ENCODE data around the gene SFT2D3. TPM values are rescaled to one million over a fixed set of nuclear protein-coding genes. Genes with fewer than 3 reads are reported as not detected.
A peak's percentile ranks its signal among the peaks of the same experiment; 100 is the strongest.

Gene SFT2D3
- total RNA-seq, 1 donor from 2014 or later, result 6.4 TPM

DNA sequence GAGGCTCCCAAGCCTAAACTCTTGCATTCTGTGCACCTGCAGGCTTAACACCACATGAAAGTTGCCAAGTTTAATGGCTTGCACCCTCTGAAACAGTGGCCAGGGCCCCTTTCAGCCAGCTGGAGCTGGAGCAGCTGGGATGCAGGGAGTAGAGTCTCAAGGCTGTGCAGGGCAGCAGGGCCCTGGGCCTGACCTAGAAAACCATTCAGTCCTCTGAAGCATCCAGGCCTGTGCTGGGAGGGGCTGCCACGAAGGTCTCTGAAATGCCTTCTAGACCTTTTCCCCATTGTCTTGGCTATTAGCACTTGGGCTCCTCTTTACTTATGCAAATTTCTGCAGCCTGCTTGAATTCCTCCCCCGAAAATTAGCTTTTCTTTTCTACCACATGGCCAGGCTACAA, 10.6 kb upstream of the SFT2D3 start:
- Mint-ChIP-seq H3K27ac (ENCODE audit: unreplicated experiment) (no peak overlapping the region), H3K27me3 (ENCODE audit: unreplicated experiment) (no peaks in the 10 kb centered on the region)
- DNase-seq, result no peak

DNA sequence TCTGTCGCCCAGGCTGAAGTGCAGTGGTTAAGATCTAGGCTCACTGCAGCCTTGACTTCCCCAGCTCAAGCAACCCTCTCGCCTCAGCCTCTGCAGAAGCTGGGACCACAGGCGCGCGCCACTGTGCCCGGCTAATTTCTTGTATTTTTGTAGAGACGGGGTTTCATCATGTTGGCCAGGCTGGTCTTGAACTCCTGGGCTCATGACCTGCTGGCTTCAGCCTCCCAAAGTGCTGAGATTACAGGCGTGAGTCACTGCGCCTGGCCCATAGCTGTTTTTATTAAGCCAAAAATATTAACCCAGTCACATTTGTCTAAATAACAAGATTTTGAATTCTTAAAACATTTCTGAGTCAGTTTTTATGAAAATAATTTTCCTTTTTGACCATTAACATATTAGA, 6.3 kb upstream of the SFT2D3 start:
- Mint-ChIP-seq H3K27me3 (ENCODE audit: unreplicated experiment) (peaks cover 2% of the 10 kb centered on the region), H3K27ac (ENCODE audit: unreplicated experiment) (no peak overlapping the region), H3K4me3 (ENCODE audit: unreplicated experiment) (no peak overlapping the region), H3K9me3 (ENCODE audit: unreplicated experiment) (peaks cover 9% of the 10 kb centered on the region), H3K36me3 (ENCODE audit: unreplicated experiment) (peaks cover 11% of the 10 kb centered on the region), H3K4me1 (ENCODE audit: low read depth, unreplicated experiment) (no peaks in the 10 kb centered on the region)
- TF ChIP-seq, protein P1, sequence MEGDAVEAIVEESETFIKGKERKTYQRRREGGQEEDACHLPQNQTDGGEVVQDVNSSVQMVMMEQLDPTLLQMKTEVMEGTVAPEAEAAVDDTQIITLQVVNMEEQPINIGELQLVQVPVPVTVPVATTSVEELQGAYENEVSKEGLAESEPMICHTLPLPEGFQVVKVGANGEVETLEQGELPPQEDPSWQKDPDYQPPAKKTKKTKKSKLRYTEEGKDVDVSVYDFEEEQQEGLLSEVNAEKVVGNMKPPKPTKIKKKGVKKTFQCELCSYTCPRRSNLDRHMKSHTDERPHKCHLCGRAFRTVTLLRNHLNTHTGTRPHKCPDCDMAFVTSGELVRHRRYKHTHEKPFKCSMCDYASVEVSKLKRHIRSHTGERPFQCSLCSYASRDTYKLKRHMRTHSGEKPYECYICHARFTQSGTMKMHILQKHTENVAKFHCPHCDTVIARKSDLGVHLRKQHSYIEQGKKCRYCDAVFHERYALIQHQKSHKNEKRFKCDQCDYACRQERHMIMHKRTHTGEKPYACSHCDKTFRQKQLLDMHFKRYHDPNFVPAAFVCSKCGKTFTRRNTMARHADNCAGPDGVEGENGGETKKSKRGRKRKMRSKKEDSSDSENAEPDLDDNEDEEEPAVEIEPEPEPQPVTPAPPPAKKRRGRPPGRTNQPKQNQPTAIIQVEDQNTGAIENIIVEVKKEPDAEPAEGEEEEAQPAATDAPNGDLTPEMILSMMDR (IDR thresholded peaks at IDR 0.05; ENCODE audit: partially characterized antibody, unreplicated experiment), result no peak
- DNase-seq, result no peak

More for the DNA sequence above, 10.6 kb upstream of the SFT2D3 start:
- Mint-ChIP-seq H3K36me3 (ENCODE audit: unreplicated experiment) (peaks cover 17% of the 10 kb centered on the region), H3K4me3 (ENCODE audit: unreplicated experiment) (no peak overlapping the region), H3K9me3 (ENCODE audit: unreplicated experiment) (peaks cover 12% of the 10 kb centered on the region), H3K4me1 (ENCODE audit: low read depth, unreplicated experiment) (no peaks in the 10 kb centered on the region)
- TF ChIP-seq, protein P1 (IDR thresholded peaks at IDR 0.05; ENCODE audit: partially characterized antibody, unreplicated experiment), result no peak

DNA sequence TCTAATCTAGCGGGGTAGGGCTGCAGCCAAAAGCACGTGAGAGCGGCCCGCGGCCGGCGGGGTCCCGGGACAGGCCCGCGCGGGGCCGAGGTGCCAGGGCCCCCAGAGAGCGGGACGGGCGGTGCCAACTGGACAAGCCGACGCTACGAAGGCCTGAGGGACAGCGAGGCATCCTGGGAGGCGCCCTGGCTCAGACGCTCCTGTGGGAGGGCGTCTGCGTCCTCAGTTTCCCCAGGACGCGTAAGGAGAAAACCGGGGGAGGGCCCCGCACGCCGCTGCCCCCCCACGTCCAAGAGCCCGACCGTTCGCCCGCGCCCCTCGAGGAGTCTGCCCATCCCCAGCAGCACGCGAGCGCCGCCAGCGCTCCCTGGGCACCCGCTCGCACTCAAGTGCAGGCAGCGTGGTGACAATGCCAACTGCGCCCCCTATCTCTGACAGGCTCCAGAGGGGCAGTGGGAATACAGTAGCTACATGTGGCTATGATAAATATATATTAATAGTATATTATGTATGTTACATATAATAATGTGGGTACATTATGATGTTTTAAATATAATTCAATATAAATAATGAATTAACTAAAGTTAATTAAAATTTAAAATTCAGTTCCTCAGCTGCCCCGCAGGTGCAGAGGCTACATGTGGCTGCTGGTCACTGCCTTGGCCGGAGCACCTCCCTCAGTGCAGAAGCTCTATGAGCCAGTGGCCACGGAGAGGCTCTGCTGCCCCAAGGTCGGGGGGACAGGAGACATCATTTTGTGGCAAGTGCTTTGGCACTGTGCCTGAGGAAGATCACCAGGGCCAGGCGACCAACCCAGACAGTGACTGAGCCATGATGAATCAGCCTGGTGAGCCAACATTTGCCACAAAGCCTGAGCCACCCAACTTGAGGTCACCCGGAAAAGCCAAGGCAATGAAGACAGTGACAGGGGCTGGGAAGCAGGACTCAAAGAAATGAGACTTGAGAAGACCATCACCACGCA, 5.5 kb upstream of the SFT2D3 start:
- H3K27ac Mint-ChIP-seq (ENCODE audit: unreplicated experiment), result no peak overlapping the region
- peaks cover 7% of the 10 kb centered on the region for H3K4me1 Mint-ChIP-seq (ENCODE audit: low read depth, unreplicated experiment)
- peaks cover 6% of the 10 kb centered on the region for H3K27me3 Mint-ChIP-seq (ENCODE audit: unreplicated experiment)

DNA sequence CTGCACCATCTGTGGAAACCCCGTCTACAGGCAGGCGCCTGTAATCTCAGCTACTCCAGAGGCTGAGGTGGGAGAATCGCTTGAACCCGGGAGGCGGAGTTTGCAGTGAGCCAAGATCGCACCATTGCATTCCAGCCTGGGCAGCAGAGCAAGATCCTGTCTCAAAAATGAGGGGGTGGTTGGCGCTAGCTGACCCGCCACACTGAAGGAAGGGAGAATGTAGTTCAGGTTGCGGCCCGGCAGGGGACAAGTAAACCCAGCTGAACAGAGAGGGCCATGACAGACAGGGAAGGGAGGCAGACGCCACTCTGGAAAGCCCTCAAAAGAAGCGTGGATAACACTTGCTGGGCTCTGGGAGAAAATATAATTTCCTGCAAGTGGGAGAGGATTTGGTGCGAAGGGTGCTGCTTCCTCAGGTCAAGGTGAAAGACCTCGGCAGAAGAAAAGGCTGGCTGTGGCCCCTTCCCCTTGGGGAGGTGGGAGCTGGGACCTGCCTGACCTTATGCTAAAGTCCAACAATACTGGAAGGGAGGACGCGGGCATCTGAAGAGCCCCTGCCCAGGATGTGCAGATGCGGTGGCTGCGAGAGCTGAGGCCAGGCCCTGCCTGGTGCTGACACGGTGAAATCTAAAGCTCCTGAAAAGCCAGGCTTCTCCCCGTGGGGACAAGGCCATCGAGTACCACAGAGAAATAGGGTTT, 3.7 kb upstream of the SFT2D3 start:
- peaks cover 12% of the 10 kb centered on the region for H3K4me1 Mint-ChIP-seq (ENCODE audit: low read depth, unreplicated experiment)
- peaks cover 6% of the 10 kb centered on the region for H3K27me3 Mint-ChIP-seq (ENCODE audit: unreplicated experiment)
- TF ChIP-seq, protein P1 (IDR thresholded peaks at IDR 0.05; ENCODE audit: partially characterized antibody, unreplicated experiment), result no peak
- DNase-seq, result no peak
- peaks cover 20% of the 10 kb centered on the region for H3K9me3 Mint-ChIP-seq (ENCODE audit: unreplicated experiment)
- H3K27ac Mint-ChIP-seq (ENCODE audit: unreplicated experiment), result no peak overlapping the region
- no peaks in the 10 kb centered on the region for H3K36me3 Mint-ChIP-seq (ENCODE audit: unreplicated experiment)
- H3K4me3 Mint-ChIP-seq (ENCODE audit: unreplicated experiment), result no peak overlapping the region

More for the DNA sequence above, 5.5 kb upstream of the SFT2D3 start:
- Mint-ChIP-seq H3K36me3 (ENCODE audit: unreplicated experiment) (peaks cover 8% of the 10 kb centered on the region), H3K4me3 (ENCODE audit: unreplicated experiment) (no peak overlapping the region), H3K9me3 (ENCODE audit: unreplicated experiment) (peaks cover 15% of the 10 kb centered on the region)
- TF ChIP-seq, protein P1 (IDR thresholded peaks at IDR 0.05; ENCODE audit: partially characterized antibody, unreplicated experiment), result no peak
- peak; percentile 54 for DNase-seq
